IMR-90 (cell line): ENCODE data around the gene RHBDD1.

Experiments used
- BHLHE40 ChIP-seq: fragments of 150-350 bp; IDR thresholded peaks from 2 replicates; pipeline ENCODE4 v1.6.1; 2016; ENCODE audit warnings: mild to moderate bottlenecking, low read depth, low read length
- CEBPB ChIP-seq: IDR thresholded peaks from 2 replicates; pipeline ENCODE4 v1.6.1; 2012; ENCODE audit warnings: low read depth, low read length, improper control_type of control experiment
- FOS ChIP-seq: fragments of 150-350 bp; IDR thresholded peaks from 2 replicates; pipeline ENCODE4 v1.6.1; 2016; ENCODE audit warnings: low read depth, low read length
- MAFK ChIP-seq: IDR thresholded peaks from 2 replicates; pipeline ENCODE4 v1.6.1; 2012; ENCODE audit warnings: low read depth, low read length, improper control_type of control experiment
- MAZ ChIP-seq: IDR thresholded peaks from 2 replicates; pipeline ENCODE4 v1.6.1; 2012; ENCODE audit warnings: low read depth, mild to moderate bottlenecking, low read length, improper control_type of control experiment, moderate library complexity, borderline replicate concordance
- MXI1 ChIP-seq: IDR thresholded peaks from 2 replicates; pipeline ENCODE4 v1.6.1; 2012; ENCODE audit warnings: low read depth, mild to moderate bottlenecking, low read length, moderate library complexity, borderline replicate concordance
- NFE2L2 ChIP-seq: fragments of 150-350 bp; IDR thresholded peaks from 2 replicates; pipeline ENCODE4 v1.6.1; 2016; ENCODE audit warnings: low read depth, mild to moderate bottlenecking, low read length
- POLR2A ChIP-seq: IDR thresholded peaks from 2 replicates; pipeline ENCODE4 v1.6.1; 2012; ENCODE audit warnings: mild to moderate bottlenecking, low read depth, low read length
- RAD21 ChIP-seq: IDR thresholded peaks from 2 replicates; pipeline ENCODE4 v1.6.1; 2012; ENCODE audit warnings: low read length, improper control_type of control experiment
- RCOR1 ChIP-seq: IDR thresholded peaks from 2 replicates; pipeline ENCODE4 v1.6.1; 2012; ENCODE audit warnings: mild to moderate bottlenecking, low read length, improper control_type of control experiment; ENCODE audit not compliant: insufficient replicate concordance
- TF ChIP-seq, protein P1 (sequence below): conservative IDR thresholded peaks from 2 replicates; pipeline ENCODE4 v1.5.1; 2012; ENCODE audit warnings: mild to moderate bottlenecking, low read depth, low read length, improper control_type of control experiment
- TF ChIP-seq, protein P2 (sequence below): fragments of 150-350 bp; IDR thresholded peaks from 2 replicates; pipeline ENCODE4 v1.6.1; 2017; ENCODE audit warnings: mild to moderate bottlenecking, antibody characterized with exemption, low read length, low read depth

DNA sequence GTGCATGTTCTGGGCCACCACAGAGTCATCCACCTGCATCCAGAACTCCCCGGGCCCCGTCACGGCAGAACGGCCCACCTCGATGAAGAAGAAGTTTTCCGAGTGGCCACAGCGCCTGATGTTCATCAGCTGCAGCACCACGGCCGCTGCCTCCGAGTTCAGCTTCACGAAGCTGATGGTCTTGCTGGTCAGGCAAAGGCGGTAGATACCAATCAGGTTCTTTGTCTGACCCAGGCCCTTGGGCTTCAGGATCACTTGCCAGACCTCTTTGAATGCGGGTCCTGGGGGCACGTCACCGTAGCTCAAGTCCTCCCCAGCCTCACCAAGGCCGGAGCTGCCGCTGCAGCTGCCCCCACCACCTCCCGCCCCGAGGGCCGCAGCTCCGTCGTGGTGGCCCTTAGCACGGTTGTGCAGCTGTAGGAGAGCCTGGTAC is 37.8 kb upstream of the RHBDD1 start:
- TF ChIP-seq, protein P1, sequence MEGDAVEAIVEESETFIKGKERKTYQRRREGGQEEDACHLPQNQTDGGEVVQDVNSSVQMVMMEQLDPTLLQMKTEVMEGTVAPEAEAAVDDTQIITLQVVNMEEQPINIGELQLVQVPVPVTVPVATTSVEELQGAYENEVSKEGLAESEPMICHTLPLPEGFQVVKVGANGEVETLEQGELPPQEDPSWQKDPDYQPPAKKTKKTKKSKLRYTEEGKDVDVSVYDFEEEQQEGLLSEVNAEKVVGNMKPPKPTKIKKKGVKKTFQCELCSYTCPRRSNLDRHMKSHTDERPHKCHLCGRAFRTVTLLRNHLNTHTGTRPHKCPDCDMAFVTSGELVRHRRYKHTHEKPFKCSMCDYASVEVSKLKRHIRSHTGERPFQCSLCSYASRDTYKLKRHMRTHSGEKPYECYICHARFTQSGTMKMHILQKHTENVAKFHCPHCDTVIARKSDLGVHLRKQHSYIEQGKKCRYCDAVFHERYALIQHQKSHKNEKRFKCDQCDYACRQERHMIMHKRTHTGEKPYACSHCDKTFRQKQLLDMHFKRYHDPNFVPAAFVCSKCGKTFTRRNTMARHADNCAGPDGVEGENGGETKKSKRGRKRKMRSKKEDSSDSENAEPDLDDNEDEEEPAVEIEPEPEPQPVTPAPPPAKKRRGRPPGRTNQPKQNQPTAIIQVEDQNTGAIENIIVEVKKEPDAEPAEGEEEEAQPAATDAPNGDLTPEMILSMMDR: no peak
- TF ChIP-seq MAFK (no peak), RAD21 (no peak), FOS (no peak), CEBPB (no peak), RCOR1 (no peak), POLR2A (0 out of 2 replicates have a peak, but pooled peaks have one; percentile 10), MAZ (no peak), BHLHE40 (no peak), MXI1 (no peak), NFE2L2 (no peak)
- TF ChIP-seq, protein P2, sequence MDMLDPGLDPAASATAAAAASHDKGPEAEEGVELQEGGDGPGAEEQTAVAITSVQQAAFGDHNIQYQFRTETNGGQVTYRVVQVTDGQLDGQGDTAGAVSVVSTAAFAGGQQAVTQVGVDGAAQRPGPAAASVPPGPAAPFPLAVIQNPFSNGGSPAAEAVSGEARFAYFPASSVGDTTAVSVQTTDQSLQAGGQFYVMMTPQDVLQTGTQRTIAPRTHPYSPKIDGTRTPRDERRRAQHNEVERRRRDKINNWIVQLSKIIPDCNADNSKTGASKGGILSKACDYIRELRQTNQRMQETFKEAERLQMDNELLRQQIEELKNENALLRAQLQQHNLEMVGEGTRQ: no peak
